ENCODE data around the gene FBXO4. TPM values are rescaled to one million over a fixed set of nuclear protein-coding genes. Genes with fewer than 3 reads are reported as not detected.
A peak's percentile ranks its signal among the peaks of the same experiment; 100 is the strongest.

The FBXO4 gene
- total RNA-seq, 1 experiment from 2014 or later: 30.4 TPM

GRCh38 chr5:41896230-41896629, 28.9 kb upstream of the FBXO4 start:
- CTCF ChIA-PET: no interaction called here
- no peaks in the 10 kb centered on the region for H3K9me3 ChIP-seq (ENCODE audit: insufficient read depth, low read depth)
- H3K27ac ChIP-seq: no peak overlapping the region
- POLR2A ChIA-PET (ENCODE audit: unreplicated experiment): no interaction called here
- H3K4me2 ChIP-seq: no peak overlapping the region
- H3F3A ChIP-seq (ENCODE audit: insufficient read depth, low read depth): no peaks in the 10 kb centered on the region
- H3K9me2 ChIP-seq (ENCODE audit: insufficient read depth): no peaks in the 10 kb centered on the region
- H3K4me1 ChIP-seq (replicated peaks; ENCODE audit: insufficient read depth): peaks cover 5% of the 10 kb centered on the region; the same call in 1 of the 2 replicates
- H4K20me1 ChIP-seq (ENCODE audit: insufficient read depth): no peaks in the 10 kb centered on the region
- H3K36me3 ChIP-seq (ENCODE audit: low read depth): no peaks in the 10 kb centered on the region
- TF ChIP-seq CTCF (conservative IDR thresholded peaks at IDR 0.05) (no peak), EZH2 (IDR thresholded peaks at IDR 0.05; ENCODE audit: low read depth) (no peak)
- no TSS peak for BruUV-seq (replicated peaks)
- DNase-seq: no peak
- H3K27me3 ChIP-seq (ENCODE audit: insufficient read depth, low read depth): peaks cover 9% of the 10 kb centered on the region; the same call in 1 of the 2 replicates
- H2AFZ ChIP-seq: no peak overlapping the region
- intact Hi-C loops (cut with micrococcal nuclease; ENCODE audit: unreplicated experiment): no loop called here
- no peaks in the 10 kb centered on the region for H3K79me2 ChIP-seq (ENCODE audit: low read depth)
- H3K4me3 ChIP-seq: no peak overlapping the region

- H3K4me2 ChIP-seq: peak overlapping the region; percentile 79
- no peaks in the 10 kb centered on the region for H3K27me3 ChIP-seq (ENCODE audit: insufficient read depth, low read depth)
- peaks cover 16% of the 10 kb centered on the region for H3K4me1 ChIP-seq (replicated peaks; ENCODE audit: insufficient read depth)
- H2AFZ ChIP-seq: peak overlapping the region; percentile 74
- H3K79me2 ChIP-seq (ENCODE audit: low read depth): peaks cover 27% of the 10 kb centered on the region
- TF ChIP-seq EZH2 (IDR thresholded peaks at IDR 0.05; ENCODE audit: low read depth) (no peak), CTCF (conservative IDR thresholded peaks at IDR 0.05) (no peak)
- CTCF ChIA-PET: interaction anchor here (0.8 to 1.2 kb wide), 3 partner anchors 22 to 1581 kb away, joined by 3 to 5 read pairs (median 3); partner anchors contain the start of genes FBXO4 and TMEM267
- intact Hi-C loops (cut with micrococcal nuclease; ENCODE audit: unreplicated experiment): loop anchor here (5.0 to 10.0 kb wide), 3 partner anchors 1066 to 1221 kb away; partner anchors contain the start of genes RPL37, TTC33 and ZNF131
- TSS peak; percentile 99 for BruUV-seq (replicated peaks)
- peak overlapping the region; percentile 83 for H3K4me3 ChIP-seq
- no peaks in the 10 kb centered on the region for H3K9me2 ChIP-seq (ENCODE audit: insufficient read depth)
- no peak overlapping the region for H3K27ac ChIP-seq
- POLR2A ChIA-PET (ENCODE audit: unreplicated experiment): interaction anchor here (0.6 to 1.4 kb wide), 8 partner anchors 22 to 1581 kb away, joined by 3 to 24 read pairs (median 6); partner anchors contain the start of genes FBXO4 and TMEM267
- no peaks in the 10 kb centered on the region for H3K9me3 ChIP-seq (ENCODE audit: insufficient read depth, low read depth)
- peaks cover 20% of the 10 kb centered on the region; the same call in 1 of the 2 replicates for H3K36me3 ChIP-seq (ENCODE audit: low read depth)
- no peaks in the 10 kb centered on the region for H4K20me1 ChIP-seq (ENCODE audit: insufficient read depth)
- no peaks in the 10 kb centered on the region for H3F3A ChIP-seq (ENCODE audit: insufficient read depth, low read depth)
- no peak for DNase-seq
These were observed 21.6 kb upstream of the FBXO4 start for GRCh38 chr5:41903382-41903891.

- no peaks in the 10 kb centered on the region for H3K9me3 ChIP-seq (ENCODE audit: insufficient read depth, low read depth)
- H4K20me1 ChIP-seq (ENCODE audit: insufficient read depth): no peaks in the 10 kb centered on the region
- peak within 1 kb of the TSS; percentile 90 for H3K4me2 ChIP-seq
- peaks cover 27% of the 10 kb centered on the region; the same call in 1 of the 2 replicates for H3K36me3 ChIP-seq (ENCODE audit: low read depth)
- intact Hi-C loops (cut with micrococcal nuclease; ENCODE audit: unreplicated experiment): loop anchor here (1.0 to 10.0 kb wide), 5 partner anchors 21 to 1221 kb away; partner anchors contain the start of genes FBXO4, OXCT1, RPL37 and TTC33
- H3K9me2 ChIP-seq (ENCODE audit: insufficient read depth): no peaks in the 10 kb centered on the region
- peak within 1 kb of the TSS; percentile 68 for H3K27ac ChIP-seq
- H2AFZ ChIP-seq: peak within 1 kb of the TSS; percentile 85
- TF ChIP-seq CTCF (conservative IDR thresholded peaks at IDR 0.05): no peak
- TF ChIP-seq EZH2 (IDR thresholded peaks at IDR 0.05; ENCODE audit: low read depth): no peak
- DNase-seq: peak; percentile 99 to 100
- H3F3A ChIP-seq (ENCODE audit: insufficient read depth, low read depth): no peaks in the 10 kb centered on the region
- H3K4me1 ChIP-seq (replicated peaks; ENCODE audit: insufficient read depth): peaks cover 16% of the 10 kb centered on the region
- POLR2A ChIA-PET (ENCODE audit: unreplicated experiment): interaction anchor here (0.5 to 1.4 kb wide), 10 partner anchors 16 to 1580 kb away, joined by 3 to 24 read pairs (median 4); partner anchors contain the start of genes FBXO4 and TMEM267
- H3K27me3 ChIP-seq (ENCODE audit: insufficient read depth, low read depth): no peaks in the 10 kb centered on the region
- TSS peak; percentile 53 for BruUV-seq (replicated peaks)
- H3K79me2 ChIP-seq (ENCODE audit: low read depth): peaks cover 27% of the 10 kb centered on the region
- peak within 1 kb of the TSS; percentile 83 for H3K4me3 ChIP-seq
- CTCF ChIA-PET: interaction anchor here (0.8 to 1.2 kb wide), 3 partner anchors 21 to 1580 kb away, joined by 3 to 5 read pairs (median 3); partner anchors contain the start of genes FBXO4 and TMEM267
These were observed 20.9 kb upstream of the FBXO4 start, which contains the start of gene RIMOC1 for GRCh38 chr5:41903892-41904799. RIMOC1 (plus strand) TSS chr5:41904344; CDS start chr5:41904368, 24 bp downstream.
